ENCODE measurements around the gene PHKG2.
A peak's percentile ranks its signal among the peaks of the same experiment; 100 is the strongest.

The PHKG2 gene

GRCh38 chr16:30757316-30757715 is 9.1 kb downstream of the PHKG2 start:
- Histone ChIP-seq H3K9me2 (replicated peaks; ENCODE audit: insufficient read depth, low read length) (no peaks in the 10 kb centered on the region), H3K36me3 (replicated peaks; ENCODE audit: insufficient read depth, low read length) (no peaks in the 10 kb centered on the region), H3K27ac (ENCODE audit: low read length) (no peak overlapping the region), H3K27me3 (replicated peaks; ENCODE audit: insufficient read depth, low read length) (no peaks in the 10 kb centered on the region), H3K79me2 (ENCODE audit: low read length) (peaks cover 2% of the 10 kb centered on the region), H3K4me1 (ENCODE audit: low read length) (peaks cover 8% of the 10 kb centered on the region; the same call in 1 of the 2 replicates), H4K20me1 (ENCODE audit: insufficient read depth, low read length) (no peaks in the 10 kb centered on the region), H3K9me3 (replicated peaks; ENCODE audit: insufficient read depth, low read length) (no peaks in the 10 kb centered on the region), H3K4me3 (ENCODE audit: low read length) (no peak overlapping the region), H2AFZ (ENCODE audit: low read length) (no peak overlapping the region), H3K4me2 (ENCODE audit: low read depth, low read length) (no peak overlapping the region), H3K9ac (ENCODE audit: low read length) (no peak overlapping the region), H3F3A (ENCODE audit: insufficient read depth, low read length) (no peaks in the 10 kb centered on the region)
- no peak for DNase-seq
- TF ChIP-seq EZH2 (optimal IDR thresholded peaks at IDR 0.05; ENCODE audit: low read depth, low read length) (no peak), EZH2phosphoT487 (IDR thresholded peaks at IDR 0.05; ENCODE audit: low read length) (no peak)
- TF ChIP-seq, protein P1, sequence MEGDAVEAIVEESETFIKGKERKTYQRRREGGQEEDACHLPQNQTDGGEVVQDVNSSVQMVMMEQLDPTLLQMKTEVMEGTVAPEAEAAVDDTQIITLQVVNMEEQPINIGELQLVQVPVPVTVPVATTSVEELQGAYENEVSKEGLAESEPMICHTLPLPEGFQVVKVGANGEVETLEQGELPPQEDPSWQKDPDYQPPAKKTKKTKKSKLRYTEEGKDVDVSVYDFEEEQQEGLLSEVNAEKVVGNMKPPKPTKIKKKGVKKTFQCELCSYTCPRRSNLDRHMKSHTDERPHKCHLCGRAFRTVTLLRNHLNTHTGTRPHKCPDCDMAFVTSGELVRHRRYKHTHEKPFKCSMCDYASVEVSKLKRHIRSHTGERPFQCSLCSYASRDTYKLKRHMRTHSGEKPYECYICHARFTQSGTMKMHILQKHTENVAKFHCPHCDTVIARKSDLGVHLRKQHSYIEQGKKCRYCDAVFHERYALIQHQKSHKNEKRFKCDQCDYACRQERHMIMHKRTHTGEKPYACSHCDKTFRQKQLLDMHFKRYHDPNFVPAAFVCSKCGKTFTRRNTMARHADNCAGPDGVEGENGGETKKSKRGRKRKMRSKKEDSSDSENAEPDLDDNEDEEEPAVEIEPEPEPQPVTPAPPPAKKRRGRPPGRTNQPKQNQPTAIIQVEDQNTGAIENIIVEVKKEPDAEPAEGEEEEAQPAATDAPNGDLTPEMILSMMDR (IDR thresholded peaks at IDR 0.05; ENCODE audit: low read length) = no peak

- Histone ChIP-seq H3K9me3 (replicated peaks; ENCODE audit: insufficient read depth, low read length) (no peaks in the 10 kb centered on the region), H3K4me3 (ENCODE audit: low read length) (no peak overlapping the region), H3K4me1 (ENCODE audit: low read length) (peaks cover 17% of the 10 kb centered on the region), H3K9ac (ENCODE audit: low read length) (no peak overlapping the region), H3K4me2 (ENCODE audit: low read depth, low read length) (no peak overlapping the region), H3K79me2 (ENCODE audit: low read length) (peaks cover 19% of the 10 kb centered on the region), H2AFZ (ENCODE audit: low read length) (no peak overlapping the region), H3K27me3 (replicated peaks; ENCODE audit: insufficient read depth, low read length) (no peaks in the 10 kb centered on the region), H3F3A (ENCODE audit: insufficient read depth, low read length) (no peaks in the 10 kb centered on the region), H4K20me1 (ENCODE audit: insufficient read depth, low read length) (no peaks in the 10 kb centered on the region), H3K9me2 (replicated peaks; ENCODE audit: insufficient read depth, low read length) (no peaks in the 10 kb centered on the region), H3K36me3 (replicated peaks; ENCODE audit: insufficient read depth, low read length) (peaks cover 1% of the 10 kb centered on the region; the same call in 1 of the 2 replicates), H3K27ac (ENCODE audit: low read length) (no peak overlapping the region)
- no peak for DNase-seq
- TF ChIP-seq, protein P1 (IDR thresholded peaks at IDR 0.05; ENCODE audit: low read length) = no peak
- TF ChIP-seq EZH2 (optimal IDR thresholded peaks at IDR 0.05; ENCODE audit: low read depth, low read length) (no peak), EZH2phosphoT487 (IDR thresholded peaks at IDR 0.05; ENCODE audit: low read length) (no peak)
These were observed 10.8 kb downstream of the PHKG2 start for GRCh38 chr16:30758988-30759491.

DNA sequence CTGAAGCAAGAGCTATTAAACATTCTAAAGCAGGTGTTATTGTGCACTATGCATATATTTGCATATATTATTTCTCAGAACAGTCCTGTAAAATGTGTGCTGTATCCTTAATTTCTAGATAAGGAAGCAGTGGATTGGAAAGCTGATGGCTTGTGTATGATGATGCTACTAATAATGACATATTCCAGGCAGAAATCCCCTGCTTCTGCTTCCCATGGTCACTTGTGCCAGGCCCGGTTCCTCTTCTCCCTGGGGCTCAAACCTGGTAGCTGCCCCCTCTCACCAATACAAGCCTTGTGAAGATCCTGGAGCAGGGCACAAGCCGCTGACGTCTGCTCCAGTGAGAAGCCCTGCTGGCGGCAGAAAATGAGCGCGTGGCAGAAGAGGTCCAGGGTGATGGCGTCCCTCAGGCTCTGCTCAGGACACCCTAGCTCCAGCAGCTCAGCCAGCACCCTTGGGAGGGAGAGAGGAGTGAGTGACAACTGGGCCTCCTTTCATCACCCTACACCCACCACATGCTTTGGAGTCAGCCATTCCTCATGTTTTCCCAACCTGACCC is 11.9 kb downstream of the PHKG2 start:
- Histone ChIP-seq H3K27me3 (replicated peaks; ENCODE audit: insufficient read depth, low read length) (no peaks in the 10 kb centered on the region), H3K79me2 (ENCODE audit: low read length) (peaks cover 25% of the 10 kb centered on the region), H3K27ac (ENCODE audit: low read length) (no peak overlapping the region), H3F3A (ENCODE audit: insufficient read depth, low read length) (no peaks in the 10 kb centered on the region), H3K9ac (ENCODE audit: low read length) (no peak overlapping the region), H3K4me2 (ENCODE audit: low read depth, low read length) (peak overlapping the region; percentile 72; the same call in 1 of the 2 replicates), H3K4me1 (ENCODE audit: low read length) (peaks cover 17% of the 10 kb centered on the region), H3K9me2 (replicated peaks; ENCODE audit: insufficient read depth, low read length) (no peaks in the 10 kb centered on the region), H3K36me3 (replicated peaks; ENCODE audit: insufficient read depth, low read length) (peaks cover 4% of the 10 kb centered on the region; the same call in 1 of the 2 replicates), H3K9me3 (replicated peaks; ENCODE audit: insufficient read depth, low read length) (no peaks in the 10 kb centered on the region), H2AFZ (ENCODE audit: low read length) (no peak overlapping the region), H3K4me3 (ENCODE audit: low read length) (no peak overlapping the region), H4K20me1 (ENCODE audit: insufficient read depth, low read length) (no peaks in the 10 kb centered on the region)
- TF ChIP-seq, protein P1 (IDR thresholded peaks at IDR 0.05; ENCODE audit: low read length) = no peak
- TF ChIP-seq EZH2 (optimal IDR thresholded peaks at IDR 0.05; ENCODE audit: low read depth, low read length) = no peak
- TF ChIP-seq EZH2phosphoT487 (IDR thresholded peaks at IDR 0.05; ENCODE audit: low read length) = no peak
- no peak for DNase-seq
